Adrenal gland (tissue), 12 donors: ENCODE results near the gene RWDD1. TPM values are rescaled to one million over a fixed set of nuclear protein-coding genes. Genes with fewer than 3 reads are reported as not detected.

Source experiments
- DNase-seq, 7 donors: peaks; one replicate each; pipeline ENCODE4 v3.0.0-alpha.2; 2019 to 2020
- H3K27ac ChIP-seq, 5 donors: fragments of 200-600 bp; sonication (generic) in 4 of 5; 1 replicate in 3 of 5; 2 replicates in 2 of 5; pipeline versions ENCODE4 v1.5.1 to v1.8.0; 2016 to 2020; ENCODE audit warnings: mild to moderate bottlenecking in 1 of 5
- H3K27me3 ChIP-seq: fragments of 200-600 bp; 2 replicates; pipeline ENCODE4 v1.8.0; 2021
- H3K36me3 ChIP-seq, 2 donors: fragments of 200-600 bp; replicated peaks in 1 of 2; 1 replicate in 1 of 2; 2 replicates in 1 of 2; pipeline versions ENCODE4 v1.5.1 to v1.8.0; 2018 to 2022
- H3K4me1 ChIP-seq, 2 donors: fragments of 200-600 bp; replicated peaks in 1 of 2; 1 replicate in 1 of 2; 2 replicates in 1 of 2; pipeline versions ENCODE4 v1.5.1 to v1.8.0; 2018 to 2021
- H3K4me3 ChIP-seq, 4 donors: fragments of 200-600 bp; sonication (generic) in 3 of 4; one replicate each; pipeline ENCODE4 v1.5.1; 2016 to 2018
- H3K9me3 ChIP-seq, 3 donors: fragments of 200-600 bp; sonication (generic) in 1 of 3; replicated peaks in 1 of 3; 1 replicate in 2 of 3; 2 replicates in 1 of 3; pipeline versions ENCODE4 v1.5.1 to v1.8.0; 2016 to 2021
- CTCF ChIP-seq, 6 experiments: fragments of 450-650 bp in 4 of 6; fragments of 200-600 bp in 2 of 6; sonication (generic) in 1 of 6; IDR thresholded peaks; 1 replicate in 5 of 6; 2 replicates in 1 of 6; pipeline versions ENCODE4 v1.5.1 to v1.8.0; 2016 to 2021; ENCODE audit warnings: antibody characterized with exemption in 6 of 6, mild to moderate bottlenecking in 2 of 6, moderate library complexity in 1 of 6
- POLR2A ChIP-seq, 2 donors: fragments of 450-650 bp; IDR thresholded peaks; one replicate each; pipeline ENCODE4 v1.6.1; 2017; ENCODE audit warnings: antibody characterized with exemption in 2 of 2, mild to moderate bottlenecking in 2 of 2, moderate library complexity in 1 of 2
- WGBS, 4 donors: extraction: QIAGEN DNeasy Blood & Tissue Kit in 2 of 4; methylation state at CpG; one replicate each; pipeline versions ENCODE4 v1.1.5 to v1.1.7; 2013 to 2017; 5-methylcytosine and 5-hydroxymethylcytosine counted together
- intact Hi-C, 2 donors: fragments of 100-400 bp; cut with DNase I; formaldehyde crosslinking; loops; one replicate each; pipeline versions ENCODE4 v1.14.1 to v1.15.0; 2022 to 2023
- polyA plus RNA-seq, 3 donors: library from polyadenylated mRNA; stranded (reverse); fragments of 200-250 nt in 2 of 3; fragments of 350-450 nt in 1 of 3; fragmentation: Illumina TruSeq in 1 of 3; extraction: RNeasy Lipid Tissue Mini Kit (QIAGEN cat#74804) in 1 of 3; gene quantifications; one replicate each; pipeline ENCODE4 v1.2.3, GENCODE V29; 2013 to 2014
- total RNA-seq, 9 donors: library from RNA; depleted of rRNA in 4 of 9; stranded (reverse); fragments of >200 nt in 4 of 9; fragments of 120-200 nt in 1 of 9; fragmentation: NEBNext Ultra II Directional in 1 of 9; extraction: Animal tissue kit (Norgen Biotek cat#: 25700) in 1 of 9; gene quantifications; one replicate each; pipeline versions ENCODE4 v1.1.0 to v1.2.4, GENCODE V29; 2013 to 2023
- donor health status: healthy with polysubstance abuse.
- donor health status: Bipolar disorder and iron deficiency.
- donor health status: DM: yes; HTN: yes; CAD: no.
- donor health status: DM: no; HTN: no; CAD: no.
- donor health status: DM: no; HTN: no; CAD: no.
- donor health status: DM: yes; HTN: yes; CAD: no.

RWDD1 gene
- total and polyA plus RNA-seq, 12 donors, result 25.9 to 136 (median 50.8) TPM

- DNase-seq, result peak; percentile 45 to 83 (median 65)
- Histone ChIP-seq H3K27ac (no peak overlapping the region), H3K36me3 (no peaks in the 10 kb centered on the region), H3K27me3 (no peaks in the 10 kb centered on the region), H3K4me3 (no peak overlapping the region), H3K4me1 (no peaks in the 10 kb centered on the region), H3K9me3 (no peaks in the 10 kb centered on the region)
- intact Hi-C loops, result loop anchor here (10.0 kb wide), 1 partner anchor 257 kb away; the partner anchor contains the start of gene TSPYL1 (in 2 of the 2)
- TF ChIP-seq POLR2A (IDR thresholded peaks at IDR 0.05) (no peak), CTCF (IDR thresholded peaks at IDR 0.05) (peak; percentile 75 to 94 (median 84))
- 74 to 85% (median 82%) methylated on average over 12 of the region's 12 CpGs for WGBS, 4 donors
These were observed 39.4 kb upstream of the RWDD1 start for GRCh38 chr6:116531675-116532570.

- 64 to 74% (median 69%) methylated on average over 9 of the region's 9 CpGs for WGBS, 4 donors
- TF ChIP-seq CTCF (IDR thresholded peaks at IDR 0.05), result no peak
- no peak for TF ChIP-seq POLR2A (IDR thresholded peaks at IDR 0.05)
- no peaks in the 10 kb centered on the region for H3K4me1 ChIP-seq
- H3K27ac ChIP-seq, result no peak overlapping the region
- no peaks in the 10 kb centered on the region for H3K27me3 ChIP-seq
- H3K9me3 ChIP-seq, result no peaks in the 10 kb centered on the region
- no peaks in the 10 kb centered on the region for H3K36me3 ChIP-seq
- DNase-seq, result no peak
- H3K4me3 ChIP-seq, result no peak overlapping the region
- intact Hi-C loops, result loop anchor here (10.0 kb wide), 1 partner anchor 259 kb away; the partner anchor contains the start of gene TSPYL1 (in 2 of the 2)
These were observed 37.9 kb upstream of the RWDD1 start for GRCh38 chr6:116533233-116533957.

- DNase-seq, result no peak
- intact Hi-C loops, result loop anchor here (10.0 kb wide), 1 partner anchor 260 kb away; the partner anchor contains the start of gene TSPYL1 (in 2 of the 2)
- H3K4me3 ChIP-seq, result no peak overlapping the region
- H3K4me1 ChIP-seq, result no peaks in the 10 kb centered on the region
- TF ChIP-seq POLR2A (IDR thresholded peaks at IDR 0.05) (no peak), CTCF (IDR thresholded peaks at IDR 0.05) (no peak)
- no peaks in the 10 kb centered on the region for H3K36me3 ChIP-seq
- no peaks in the 10 kb centered on the region for H3K27me3 ChIP-seq
- H3K9me3 ChIP-seq, result no peaks in the 10 kb centered on the region
- no peak overlapping the region for H3K27ac ChIP-seq
These were observed 36.2 kb upstream of the RWDD1 start for GRCh38 chr6:116535109-116535508.

GRCh38 chr6:116536216-116536621 is 35.1 kb upstream of the RWDD1 start:
- intact Hi-C loops, result loop anchor here (10.0 kb wide), 1 partner anchor 261 kb away; the partner anchor contains the start of gene TSPYL1 (in 2 of the 2)
- Histone ChIP-seq H3K9me3 (no peaks in the 10 kb centered on the region), H3K4me3 (no peak overlapping the region), H3K4me1 (no peaks in the 10 kb centered on the region), H3K27ac (no peak overlapping the region), H3K36me3 (no peaks in the 10 kb centered on the region), H3K27me3 (peaks cover 4% of the 10 kb centered on the region)
- TF ChIP-seq POLR2A (IDR thresholded peaks at IDR 0.05) (no peak), CTCF (IDR thresholded peaks at IDR 0.05) (peak; percentile 60 to 81 (median 69))
- peak in 5 of 7 donors; percentile 19 to 49 (median 28) for DNase-seq
- WGBS, 4 donors, result 13 to 19% (median 16%) methylated on average over 4 of the region's 4 CpGs
